Testis (tissue), 2 donors: Measurements from ENCODE around the gene TRMT2A.

Experiments
- POLR2A ChIP-seq: fragments of 450-650 bp; IDR thresholded peaks from one replicate; pipeline ENCODE4 v1.6.1; 2017; ENCODE audit warnings: antibody characterized with exemption, mild to moderate bottlenecking, moderate library complexity
- TF ChIP-seq, protein P1 (sequence below), 3 experiments: fragments of 450-650 bp in 2 of 3; fragments of 200-600 bp in 1 of 3; sonication (generic) in 1 of 3; IDR thresholded peaks; one replicate each; pipeline ENCODE4 v1.5.1; 2016 to 2019; ENCODE audit warnings: antibody characterized with exemption in 3 of 3, mild to moderate bottlenecking in 2 of 3, moderate library complexity in 1 of 3

DNA sequence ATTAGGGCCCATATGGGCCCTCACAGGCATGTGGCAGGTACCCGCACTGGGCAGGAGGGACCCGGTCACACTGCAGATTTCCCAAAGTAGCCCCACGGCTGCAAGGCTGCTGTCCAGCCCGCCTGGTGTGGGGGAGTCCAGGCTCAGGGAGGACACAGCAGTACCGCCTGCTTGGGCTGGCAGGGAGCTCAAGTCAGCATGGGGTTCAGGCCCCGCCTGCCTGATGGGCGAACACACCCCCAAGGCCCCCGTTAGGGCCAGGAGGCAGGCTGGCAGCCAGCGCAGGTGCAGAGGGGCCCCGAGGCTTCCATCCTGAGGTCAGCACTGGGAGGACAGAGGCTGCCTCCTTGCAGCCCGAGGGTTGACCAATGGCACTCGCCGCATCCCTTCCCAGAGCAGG is 20.1 kb upstream of the TRMT2A start:
- TF ChIP-seq POLR2A = no peak
- TF ChIP-seq, protein P1, sequence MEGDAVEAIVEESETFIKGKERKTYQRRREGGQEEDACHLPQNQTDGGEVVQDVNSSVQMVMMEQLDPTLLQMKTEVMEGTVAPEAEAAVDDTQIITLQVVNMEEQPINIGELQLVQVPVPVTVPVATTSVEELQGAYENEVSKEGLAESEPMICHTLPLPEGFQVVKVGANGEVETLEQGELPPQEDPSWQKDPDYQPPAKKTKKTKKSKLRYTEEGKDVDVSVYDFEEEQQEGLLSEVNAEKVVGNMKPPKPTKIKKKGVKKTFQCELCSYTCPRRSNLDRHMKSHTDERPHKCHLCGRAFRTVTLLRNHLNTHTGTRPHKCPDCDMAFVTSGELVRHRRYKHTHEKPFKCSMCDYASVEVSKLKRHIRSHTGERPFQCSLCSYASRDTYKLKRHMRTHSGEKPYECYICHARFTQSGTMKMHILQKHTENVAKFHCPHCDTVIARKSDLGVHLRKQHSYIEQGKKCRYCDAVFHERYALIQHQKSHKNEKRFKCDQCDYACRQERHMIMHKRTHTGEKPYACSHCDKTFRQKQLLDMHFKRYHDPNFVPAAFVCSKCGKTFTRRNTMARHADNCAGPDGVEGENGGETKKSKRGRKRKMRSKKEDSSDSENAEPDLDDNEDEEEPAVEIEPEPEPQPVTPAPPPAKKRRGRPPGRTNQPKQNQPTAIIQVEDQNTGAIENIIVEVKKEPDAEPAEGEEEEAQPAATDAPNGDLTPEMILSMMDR (IDR thresholded peaks at IDR 0.05) = no peak
